ENCODE results near the gene CMSS1.

DNA sequence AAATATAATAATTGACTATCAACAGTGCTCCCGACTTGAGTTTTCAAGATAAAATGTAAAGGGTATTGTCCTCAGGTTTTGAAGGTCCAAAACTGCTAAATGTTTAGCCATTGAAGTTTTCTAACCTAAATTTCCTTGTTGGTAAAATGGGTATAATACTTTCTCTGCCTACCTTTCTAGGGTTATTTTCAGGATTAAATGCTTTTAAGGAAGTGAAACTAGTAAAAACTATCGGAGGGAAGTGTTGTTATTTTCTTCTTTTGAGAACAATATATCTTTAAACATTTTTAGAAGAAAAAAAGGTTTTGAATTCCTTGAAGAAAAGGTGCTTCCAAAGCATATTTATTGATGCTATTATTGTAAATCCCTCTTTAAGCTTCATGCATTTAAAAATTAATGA lies 229.3 kb downstream of the CMSS1 start:
- TF ChIP-seq EZH2 (IDR thresholded peaks at IDR 0.05; ENCODE audit: borderline replicate concordance, low read length): no peak
- TF ChIP-seq, protein P1, sequence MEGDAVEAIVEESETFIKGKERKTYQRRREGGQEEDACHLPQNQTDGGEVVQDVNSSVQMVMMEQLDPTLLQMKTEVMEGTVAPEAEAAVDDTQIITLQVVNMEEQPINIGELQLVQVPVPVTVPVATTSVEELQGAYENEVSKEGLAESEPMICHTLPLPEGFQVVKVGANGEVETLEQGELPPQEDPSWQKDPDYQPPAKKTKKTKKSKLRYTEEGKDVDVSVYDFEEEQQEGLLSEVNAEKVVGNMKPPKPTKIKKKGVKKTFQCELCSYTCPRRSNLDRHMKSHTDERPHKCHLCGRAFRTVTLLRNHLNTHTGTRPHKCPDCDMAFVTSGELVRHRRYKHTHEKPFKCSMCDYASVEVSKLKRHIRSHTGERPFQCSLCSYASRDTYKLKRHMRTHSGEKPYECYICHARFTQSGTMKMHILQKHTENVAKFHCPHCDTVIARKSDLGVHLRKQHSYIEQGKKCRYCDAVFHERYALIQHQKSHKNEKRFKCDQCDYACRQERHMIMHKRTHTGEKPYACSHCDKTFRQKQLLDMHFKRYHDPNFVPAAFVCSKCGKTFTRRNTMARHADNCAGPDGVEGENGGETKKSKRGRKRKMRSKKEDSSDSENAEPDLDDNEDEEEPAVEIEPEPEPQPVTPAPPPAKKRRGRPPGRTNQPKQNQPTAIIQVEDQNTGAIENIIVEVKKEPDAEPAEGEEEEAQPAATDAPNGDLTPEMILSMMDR (IDR thresholded peaks at IDR 0.05; ENCODE audit: low read length): no peak

Measured in OCI-LY1 (cell line).